Measurements from ENCODE around the gene MAPK13.

- TF ChIP-seq ZNF23 (tag by site-specific recombination; IDR thresholded peaks at IDR 0.05; ENCODE audit: borderline replicate concordance) (no peak), CTCF (tag by site-specific recombination; IDR thresholded peaks at IDR 0.05) (no peak), ZNF555 (tag by site-specific recombination; conservative IDR thresholded peaks at IDR 0.05) (no peak)
Observed at GRCh38 chr6:36119209-36119608, 11.1 kb upstream of the MAPK13 start.

Data from HEK293 (cell line).